GM18511 (cell line): ENCODE measurements around the gene OTUB1.

Experiments used
- ATAC-seq: cut with Tn5 transposase; IDR thresholded peaks from one replicate; pipeline ENCODE4 v1.9.1; 2021; ENCODE audit warnings: mild to moderate bottlenecking, moderate library complexity; ENCODE audit not compliant: unreplicated experiment

The OTUB1 gene

DNA sequence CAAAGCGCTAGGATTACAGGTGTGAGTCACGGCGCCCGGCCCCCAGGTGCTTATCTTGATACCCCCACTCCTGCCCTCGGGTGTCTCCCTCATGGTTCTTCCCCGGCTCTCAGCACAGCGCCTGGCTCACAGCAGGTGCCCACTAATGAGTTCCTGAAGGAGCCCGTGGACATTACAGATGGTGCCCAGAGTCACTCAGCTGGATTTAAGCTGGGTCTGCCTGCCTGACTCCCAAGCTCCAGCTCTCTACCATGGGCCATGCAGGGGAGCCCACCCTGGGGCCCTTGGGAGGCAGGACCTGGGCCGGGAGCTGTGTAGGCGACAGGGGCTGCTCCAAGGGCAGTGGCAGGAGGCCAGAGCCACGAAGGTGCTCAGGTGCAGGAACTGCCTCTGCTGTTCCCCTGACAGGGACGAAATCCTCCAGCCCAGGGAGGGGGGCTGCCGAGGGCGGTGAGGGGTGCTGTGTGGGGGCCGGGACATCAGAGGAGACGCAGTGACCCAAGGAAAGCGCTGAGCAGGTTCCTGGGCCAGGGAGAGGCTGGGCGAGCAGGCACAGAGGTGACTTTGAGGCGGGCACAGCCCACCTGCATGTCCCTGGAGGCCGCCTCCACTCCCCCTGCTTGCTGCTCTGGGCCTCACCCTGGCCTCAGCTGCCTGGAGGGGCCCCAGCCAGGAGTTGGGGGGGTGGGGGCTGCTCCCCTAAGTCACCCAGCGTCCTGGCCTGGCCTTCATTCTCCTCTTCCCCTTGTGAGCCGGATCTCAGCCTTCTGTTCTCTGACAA lies 34.9 kb downstream of the OTUB1 start:
- no peak for ATAC-seq

DNA sequence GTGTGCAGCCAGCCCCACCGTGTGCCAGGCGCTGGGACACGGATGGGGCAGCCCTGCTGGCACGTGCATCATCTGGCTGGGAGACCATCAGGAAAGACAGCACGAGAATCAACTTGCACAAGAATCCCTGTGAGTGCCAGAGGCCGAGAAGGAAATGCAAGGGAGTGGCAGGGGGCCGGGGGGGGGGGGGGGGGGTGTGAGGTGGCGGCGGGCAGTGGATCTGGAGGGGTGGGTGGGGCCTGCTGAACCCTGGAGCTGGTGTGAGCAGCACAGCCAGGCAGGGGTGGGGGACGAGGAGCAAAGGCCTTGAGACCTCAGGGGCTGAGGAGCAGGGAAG lies 35.5 kb downstream of the OTUB1 start:
- ATAC-seq, result no peak

DNA sequence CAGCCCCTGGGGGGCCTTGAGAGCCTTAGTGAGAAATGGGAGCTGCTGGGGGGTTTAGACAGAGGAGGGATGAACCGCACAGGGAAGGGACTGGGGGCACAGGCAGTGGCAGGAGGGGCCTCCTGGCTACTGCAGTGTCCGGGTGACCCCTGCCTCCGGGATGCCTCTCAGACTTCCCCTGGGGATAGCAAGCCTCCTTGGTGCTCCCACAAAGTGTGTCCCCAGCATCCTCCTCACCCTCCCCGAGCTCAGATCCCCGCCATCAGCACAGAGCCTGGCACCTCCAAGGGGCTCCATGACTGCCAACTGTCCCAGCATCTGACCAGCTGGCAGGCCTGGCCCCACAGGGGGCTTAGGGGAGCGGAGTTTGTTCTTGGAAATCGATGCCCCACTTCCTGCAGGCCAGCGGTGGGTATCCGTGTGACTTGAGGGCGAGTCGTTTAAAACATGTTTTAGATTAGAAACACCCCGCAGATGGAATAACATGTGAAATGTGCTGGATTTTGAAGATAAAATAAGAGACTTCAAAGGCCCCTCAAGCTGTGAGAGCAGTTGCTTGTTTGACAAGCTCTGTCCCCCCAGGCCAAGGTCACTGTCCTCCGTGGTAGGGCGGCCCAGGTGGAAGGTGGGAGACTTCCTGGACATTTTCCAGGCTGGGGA lies 36.0 kb downstream of the OTUB1 start:
- no peak for ATAC-seq

DNA sequence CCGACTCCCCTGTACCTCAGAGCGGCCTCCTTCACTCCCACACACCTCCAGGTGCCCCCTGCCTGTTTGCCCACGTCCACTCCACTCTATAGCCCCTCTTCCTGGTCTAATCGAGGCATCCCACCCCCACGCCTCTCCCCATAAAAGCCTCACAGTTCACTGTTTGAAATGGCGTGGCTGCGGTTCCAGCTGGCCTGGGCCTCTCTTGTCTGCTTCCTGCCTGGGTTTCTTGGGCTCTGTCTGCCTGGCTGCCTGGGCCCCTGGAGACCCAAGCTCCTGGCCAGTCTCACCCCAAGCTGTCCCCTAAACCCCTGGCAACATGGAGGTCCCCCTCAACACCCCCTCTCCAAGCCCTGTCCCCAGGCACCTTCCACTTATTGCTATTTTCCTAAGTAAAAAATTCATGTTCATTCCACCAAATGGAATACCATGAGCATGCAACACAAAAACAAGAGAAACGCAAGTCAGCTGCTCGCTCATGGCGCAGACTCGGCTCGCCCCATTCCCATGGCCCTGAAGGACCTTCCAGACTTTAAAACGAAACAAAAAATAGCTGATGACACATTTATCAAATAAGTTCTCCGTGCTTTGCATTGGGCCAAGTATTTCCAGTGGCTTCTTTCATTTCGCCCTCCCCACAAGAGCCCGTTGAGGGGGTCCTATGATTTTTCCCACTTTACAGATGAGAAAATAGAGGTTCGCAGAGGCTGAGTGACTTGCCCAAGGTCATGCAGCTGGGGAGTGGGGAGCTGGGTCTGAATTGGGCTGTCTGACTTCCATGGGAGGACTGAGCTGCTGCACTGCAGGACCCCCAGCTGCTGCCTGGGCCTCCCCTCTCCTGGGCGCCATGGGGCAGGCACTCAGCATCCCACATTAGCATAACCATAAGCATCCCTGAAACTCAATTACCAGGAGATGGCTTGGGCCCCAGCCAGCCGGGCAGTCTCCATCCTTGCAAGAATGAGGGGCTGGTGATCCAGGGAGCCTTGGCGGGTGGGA lies 37.8 kb downstream of the OTUB1 start:
- no peak for ATAC-seq

DNA sequence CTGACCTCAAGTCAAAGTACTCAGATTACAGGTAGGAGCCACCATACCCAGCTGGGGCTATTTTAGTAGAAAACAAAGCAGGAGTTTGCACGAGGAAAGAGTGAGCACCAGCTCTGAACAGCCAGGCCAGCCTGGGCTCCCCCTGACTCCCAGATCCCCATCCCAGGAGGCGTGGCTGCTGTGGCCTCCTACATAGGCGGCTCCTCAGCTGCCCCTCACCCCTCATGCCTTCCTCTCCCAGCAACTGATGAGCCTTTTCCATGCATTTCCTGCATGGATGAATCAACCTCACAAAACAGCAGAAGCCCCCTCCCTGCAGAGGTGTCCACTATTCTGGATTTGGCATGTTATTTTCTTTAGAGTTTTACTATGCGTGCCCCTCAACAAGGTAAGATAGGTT lies 39.0 kb downstream of the OTUB1 start:
- no peak for ATAC-seq

DNA sequence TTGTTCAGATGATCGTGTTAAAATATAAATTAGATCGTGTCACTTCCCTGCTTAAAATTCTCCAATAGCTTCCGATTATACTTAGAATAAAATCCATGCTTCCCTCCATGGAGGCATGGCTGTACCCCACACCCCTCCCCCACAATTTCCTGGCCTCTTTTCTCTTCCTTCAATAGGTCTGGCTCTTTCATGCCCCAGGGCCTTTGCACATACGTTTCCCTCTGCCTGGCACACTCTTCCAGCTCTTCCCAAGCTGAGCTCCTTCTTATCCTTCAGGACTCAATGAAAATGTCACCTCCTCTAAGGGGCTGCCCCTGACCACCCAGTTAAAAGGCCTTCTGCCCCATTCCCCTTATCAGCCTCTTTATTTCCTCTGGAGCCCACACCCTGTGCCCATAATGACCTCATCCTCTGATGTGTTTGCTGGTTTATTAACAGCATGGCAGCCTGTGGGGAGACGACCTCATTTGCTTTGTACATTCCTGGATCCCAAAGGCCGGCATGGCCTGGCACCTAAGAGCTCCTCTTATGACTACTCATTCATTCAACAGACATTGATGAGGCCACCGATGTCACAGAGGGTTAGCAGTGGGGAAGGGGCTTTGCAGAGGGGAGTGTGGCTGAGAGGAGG lies 40.5 kb downstream of the OTUB1 start:
- ATAC-seq, result no peak

DNA sequence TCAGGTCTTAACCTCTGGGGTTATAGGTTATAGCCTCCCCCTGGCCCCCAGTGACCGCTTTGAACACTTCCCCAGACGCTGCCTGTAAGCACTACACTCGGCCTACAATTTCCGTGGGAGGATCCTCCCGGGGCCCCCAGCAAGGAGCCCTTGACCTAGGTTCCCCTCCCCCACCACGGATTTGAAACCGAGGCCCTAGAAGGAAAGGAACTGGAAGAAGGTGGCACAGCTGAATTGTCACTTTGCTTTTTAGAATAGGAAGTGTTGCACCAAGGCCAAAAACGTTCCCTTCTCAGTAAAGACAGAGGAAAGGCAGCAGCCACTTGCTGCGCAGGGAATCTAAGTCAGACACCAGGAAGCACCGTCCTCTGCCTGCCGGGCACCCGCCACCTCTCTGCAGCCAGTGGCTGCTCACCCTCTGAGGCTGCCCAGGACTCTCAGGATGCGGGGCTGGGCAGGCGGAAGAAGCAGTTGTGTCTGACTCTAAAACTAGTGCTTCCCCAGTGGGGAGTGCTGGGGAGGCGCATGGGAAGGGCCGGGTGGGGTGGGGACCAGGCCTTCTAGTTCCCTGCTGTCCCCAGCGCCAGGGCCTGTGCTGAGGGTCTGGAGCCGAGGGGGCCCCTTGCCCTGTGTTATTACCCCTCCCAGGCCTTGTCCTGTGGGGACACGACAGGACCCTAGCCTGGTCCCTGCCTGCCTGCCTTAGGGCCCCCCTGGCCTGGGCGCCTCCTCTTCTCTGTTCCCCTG lies 41.6 kb downstream of the OTUB1 start:
- ATAC-seq, result no peak

DNA sequence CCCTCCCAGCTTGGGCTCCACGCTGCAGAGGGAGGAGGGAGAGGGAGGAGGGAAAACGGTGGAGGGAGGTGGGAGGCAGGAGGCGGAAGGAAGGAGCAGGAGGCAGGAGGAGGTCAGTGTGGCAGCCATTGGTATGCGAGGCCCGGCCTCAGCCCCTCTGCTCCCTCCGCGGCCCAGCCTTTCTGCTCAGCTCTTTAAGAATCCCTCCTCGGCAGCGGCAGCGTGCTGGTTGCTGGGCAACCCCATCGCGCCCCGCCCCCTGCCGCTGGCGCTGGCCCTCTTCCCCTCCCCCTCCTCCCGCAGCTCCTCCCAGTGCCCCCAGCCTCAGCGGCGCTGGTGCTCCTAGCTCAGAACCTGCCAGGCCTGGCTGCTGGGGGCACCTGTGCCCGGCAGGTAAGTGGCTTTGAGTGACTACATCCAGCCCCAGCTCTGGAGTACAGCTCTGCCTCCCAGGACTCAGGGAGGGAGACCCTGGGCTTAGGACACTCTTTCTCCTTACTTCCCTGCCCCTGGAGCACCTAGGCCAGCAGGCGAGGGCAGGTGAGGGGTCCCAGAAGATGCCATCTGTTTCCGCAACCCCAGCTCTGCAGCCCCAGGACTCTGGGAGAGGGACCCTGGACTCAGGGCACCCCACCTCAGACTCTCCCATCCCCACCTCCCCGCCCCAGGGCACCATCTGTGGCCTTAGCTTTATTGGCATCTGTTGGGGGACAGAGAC lies 42.3 kb downstream of the OTUB1 start:
- no peak for ATAC-seq

DNA sequence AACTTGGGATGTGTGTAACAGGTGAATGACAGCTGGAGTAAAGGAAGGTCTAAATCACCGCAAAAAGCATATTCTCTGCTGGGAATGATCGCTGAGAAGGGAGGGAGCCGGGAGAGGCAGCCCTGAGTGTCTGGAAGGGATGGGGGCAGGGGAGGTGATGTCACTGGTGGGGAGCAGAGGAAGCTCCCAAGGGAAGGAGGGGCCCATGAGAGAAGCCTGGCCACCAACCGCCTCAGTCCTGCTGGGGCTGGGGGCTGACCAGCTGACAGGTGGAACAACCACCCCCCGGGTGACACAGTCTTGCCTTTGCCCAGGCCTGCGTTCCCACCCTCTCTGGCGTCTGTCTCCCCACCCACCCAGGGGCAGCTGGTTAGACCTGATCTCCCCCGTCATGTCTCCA lies 43.5 kb downstream of the OTUB1 start:
- no peak for ATAC-seq

DNA sequence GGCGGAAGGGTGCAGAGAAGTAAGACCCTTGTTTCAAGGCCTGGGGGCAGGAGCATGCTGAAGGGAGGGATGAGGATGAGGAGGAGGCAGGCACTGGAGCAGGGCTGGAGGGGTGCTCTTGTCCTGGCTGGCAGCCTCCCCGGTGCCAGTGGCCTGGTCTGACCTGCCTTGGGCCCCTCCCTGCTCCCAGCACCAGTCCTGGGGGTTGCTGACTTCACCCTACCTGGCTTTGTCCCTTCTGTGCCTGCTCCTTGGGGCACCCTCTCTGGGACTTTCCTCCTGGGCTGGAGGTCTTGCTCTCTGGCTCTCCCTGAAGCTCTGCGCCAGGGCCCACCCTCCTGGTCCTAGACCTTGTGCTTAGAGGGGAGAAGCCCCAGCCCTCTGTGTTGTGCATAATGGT lies 44.8 kb downstream of the OTUB1 start:
- ATAC-seq, result no peak

DNA sequence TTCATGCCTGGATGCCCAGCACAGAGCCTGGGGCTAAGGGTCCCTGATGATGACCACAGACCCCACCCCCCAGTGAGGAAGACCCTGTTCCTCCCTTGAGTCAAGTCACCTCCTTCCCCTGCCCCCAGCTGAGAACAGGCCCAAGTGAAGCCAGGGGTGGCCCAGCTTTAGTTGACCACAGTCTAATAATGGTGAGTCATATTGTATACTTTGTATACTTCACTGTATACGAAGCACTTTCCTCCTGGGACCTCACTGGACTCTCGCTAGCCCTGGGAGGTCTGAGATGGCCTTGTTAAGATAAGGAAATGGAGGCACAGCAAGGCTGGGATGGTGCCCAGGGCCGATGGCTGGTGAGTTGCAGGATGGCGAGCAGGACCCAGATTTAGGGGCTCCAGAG lies 45.8 kb downstream of the OTUB1 start:
- ATAC-seq, result no peak

DNA sequence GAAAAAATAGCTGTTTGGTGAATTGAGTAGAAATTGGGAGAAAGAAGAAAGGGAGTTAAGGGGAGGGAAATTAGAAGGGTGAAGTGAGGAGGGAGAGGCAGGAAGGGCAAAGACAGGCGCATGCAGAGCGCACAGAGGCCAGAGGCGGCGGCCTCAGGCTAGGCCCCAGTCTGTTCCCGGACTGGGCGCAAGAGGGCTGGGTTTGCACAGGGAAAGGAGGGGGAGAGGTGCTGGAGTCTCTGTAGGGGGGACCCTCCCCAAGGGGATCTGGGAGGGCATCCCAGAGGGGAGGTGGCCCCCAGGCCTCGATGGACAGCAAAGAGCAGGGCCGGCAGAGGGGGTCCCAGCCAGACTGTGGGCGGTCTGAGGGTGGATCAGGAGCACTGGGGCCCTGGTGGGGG lies 48.2 kb downstream of the OTUB1 start:
- no peak for ATAC-seq

DNA sequence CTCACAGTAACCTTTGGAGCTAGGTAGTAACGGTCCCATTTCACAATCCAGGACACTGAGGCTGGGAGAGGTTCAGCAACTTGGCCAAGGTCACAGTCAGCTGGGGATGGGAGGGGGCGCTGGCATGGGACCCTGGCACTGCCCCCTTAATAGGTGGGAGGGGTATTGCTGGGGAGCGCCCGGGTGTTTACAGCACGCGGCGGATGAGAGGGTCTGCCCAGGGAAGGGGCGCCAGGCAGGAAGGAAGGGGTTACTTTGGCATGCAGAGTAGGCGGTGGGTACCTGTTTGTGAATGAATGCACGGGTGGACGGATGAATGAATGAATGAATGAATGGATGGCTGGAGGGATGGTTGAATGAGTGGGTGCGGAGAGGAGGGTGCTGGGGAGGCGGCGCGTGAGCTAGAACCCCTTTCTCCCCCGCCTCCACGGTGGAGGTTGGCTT lies 48.9 kb downstream of the OTUB1 start:
- ATAC-seq, result no peak

DNA sequence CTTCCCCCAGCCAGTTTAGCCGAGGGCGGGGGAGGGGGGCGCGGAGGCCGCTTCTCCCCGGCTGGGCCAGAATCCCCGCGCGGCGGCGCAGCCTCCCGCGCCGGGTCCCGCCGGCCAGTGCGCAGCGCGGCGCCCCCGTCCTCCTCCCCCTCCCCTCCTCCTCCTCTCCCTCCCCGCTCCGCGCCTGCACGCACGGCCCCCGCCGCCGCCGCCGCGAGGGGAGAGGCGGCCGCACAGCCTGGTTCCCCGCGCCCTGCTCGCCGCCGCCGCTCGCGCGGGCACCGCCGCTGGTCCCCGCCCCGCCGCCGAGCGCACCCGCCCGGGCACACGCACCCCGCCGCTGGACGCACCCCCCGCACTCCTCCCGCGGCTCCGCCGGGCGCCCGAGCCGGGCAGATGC lies 49.3 kb downstream of the OTUB1 start, which contains the start of gene FLRT1:
FLRT1 (plus strand) TSS at position 356 of the 400 bp plus-strand sequence. CDS start 80,337 bp downstream, outside the sequence.
- ATAC-seq, result no peak

DNA sequence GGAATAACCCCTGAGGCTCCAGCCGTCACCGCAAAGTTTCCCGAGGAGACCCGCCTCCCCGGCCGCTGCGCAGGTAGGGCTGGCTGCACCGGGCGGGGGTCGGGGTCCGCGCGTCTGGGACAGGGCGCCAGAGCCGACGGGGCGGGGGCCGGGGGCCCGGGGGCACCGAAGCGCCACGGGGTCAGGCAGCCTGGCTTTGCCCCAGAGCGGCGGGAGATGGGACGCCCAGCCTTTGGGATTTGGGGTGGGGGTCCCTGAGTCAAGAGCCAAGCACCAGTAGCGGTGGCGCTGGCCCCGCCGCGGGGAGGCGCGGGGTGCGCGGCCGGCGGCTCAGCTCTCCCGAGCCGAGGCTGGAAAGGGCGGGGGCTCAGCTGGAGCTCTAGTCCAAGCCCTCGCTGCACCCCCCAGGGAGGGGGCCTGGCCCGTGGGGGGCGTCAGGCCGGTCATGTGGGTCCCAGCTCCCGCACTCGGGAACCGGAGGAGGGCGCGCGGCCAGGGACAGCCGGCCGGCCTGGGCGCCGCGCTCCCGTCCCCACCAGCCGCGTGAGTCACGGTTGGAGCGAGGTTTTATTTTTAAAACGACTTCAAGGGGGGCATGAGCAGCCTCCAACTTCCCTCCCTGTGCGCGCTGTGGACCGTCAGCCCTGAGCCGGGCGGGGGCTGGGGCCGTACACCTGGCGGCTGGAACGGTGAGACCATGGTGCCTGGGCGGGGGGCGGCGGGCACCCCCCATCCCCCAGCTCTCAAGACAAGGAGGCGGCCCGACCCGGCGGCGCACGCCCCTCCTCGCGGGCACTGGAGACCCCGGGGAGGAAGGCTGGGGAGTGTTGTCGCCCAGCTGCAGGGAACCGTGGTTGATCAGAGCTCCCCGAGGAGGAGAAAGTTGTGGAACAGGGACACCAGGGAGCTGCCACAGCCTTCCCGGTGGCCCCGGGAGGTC lies 50.1 kb downstream of the OTUB1 start:
- no peak for ATAC-seq

DNA sequence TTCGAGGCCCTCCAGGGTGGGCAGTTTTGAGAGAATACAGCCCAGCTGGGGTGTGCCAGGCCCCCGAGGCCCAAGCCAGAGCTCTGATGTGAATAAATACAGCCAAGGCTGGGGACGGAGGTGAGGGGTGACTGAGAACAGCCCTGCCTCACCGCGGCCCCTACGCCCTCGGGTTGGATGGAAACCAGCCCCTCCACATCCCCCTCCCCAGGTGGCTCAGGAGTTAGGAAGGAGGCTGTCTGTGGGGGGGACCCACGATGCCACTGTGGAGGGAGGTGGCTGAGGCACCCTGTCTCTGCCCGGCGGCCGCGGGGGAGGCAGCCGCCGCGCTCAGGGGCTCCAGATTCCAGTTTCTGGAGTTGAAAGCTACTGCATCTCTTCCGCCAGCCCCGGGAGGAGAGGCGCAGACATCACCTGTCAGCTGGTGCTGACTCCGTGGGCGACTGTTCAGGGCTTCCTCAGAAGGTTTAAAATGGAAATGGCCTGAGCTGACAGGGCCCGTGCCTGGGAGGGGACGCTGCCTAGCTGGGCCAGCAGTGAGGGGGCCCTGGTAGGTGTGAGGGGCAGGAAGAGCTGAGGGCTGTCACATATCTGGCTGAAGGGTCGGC lies 50.9 kb downstream of the OTUB1 start:
- no peak for ATAC-seq

DNA sequence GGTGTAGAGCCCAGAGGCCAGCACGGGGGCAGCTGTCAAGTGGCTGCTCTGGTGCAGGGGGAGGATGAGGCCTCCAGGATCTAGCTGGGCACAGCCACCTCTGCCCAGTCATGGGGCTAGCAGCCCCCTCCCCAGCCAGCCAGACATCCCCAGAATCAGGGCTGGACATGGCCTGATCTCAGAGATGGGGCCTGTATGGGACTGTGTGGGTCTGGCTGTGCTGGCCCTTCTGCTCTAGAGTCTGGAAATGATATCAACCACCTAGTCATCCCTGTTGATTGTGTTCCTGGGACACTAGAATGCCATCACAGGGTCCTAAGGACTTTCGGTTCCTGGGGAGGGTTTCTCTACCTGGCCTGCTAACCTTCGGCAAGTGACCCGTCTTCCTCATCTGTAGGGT lies 52.3 kb downstream of the OTUB1 start:
- ATAC-seq, result no peak
